Measurements from ENCODE around the gene USP15.
"Not testable (repeated sequence)": the region's sequence is repeated elsewhere in the genome, so short reads cannot be mapped to it uniquely, and the experiment has no call there.

USP15 gene

GRCh38 chr12:62379026-62379722 is 119.0 kb downstream of the USP15 start:
- DNase-seq, result no peak

GRCh38 chr12:62379723-62380045 is 119.5 kb downstream of the USP15 start:
- no peak for DNase-seq

GRCh38 chr12:62382526-62382925 is 122.3 kb downstream of the USP15 start:
- no peak for DNase-seq

DNA sequence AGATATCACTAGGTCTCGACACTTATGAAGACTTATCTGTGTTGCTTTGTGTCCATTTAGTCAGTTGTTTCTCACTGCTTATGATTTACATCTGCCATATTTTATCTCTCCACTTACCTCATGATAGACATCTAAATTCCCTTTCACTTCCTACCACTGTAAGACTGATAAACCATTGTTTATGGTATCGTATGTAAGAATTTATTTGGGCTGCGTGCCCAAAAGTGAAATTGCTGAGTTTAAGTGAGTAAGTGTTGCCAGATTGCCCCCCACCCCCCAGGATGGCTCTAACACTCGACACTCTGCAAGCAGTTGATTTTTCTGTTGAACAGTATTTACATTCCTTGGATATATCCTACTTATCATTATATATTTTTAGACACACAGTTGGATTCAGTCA is 136.5 kb downstream of the USP15 start:
- no peak for DNase-seq

- no peak for DNase-seq
These were observed 139.9 kb downstream of the USP15 start for GRCh38 chr12:62400135-62400534.

GRCh38 chr12:62401631-62402030 is 141.4 kb downstream of the USP15 start:
- no peak for DNase-seq

DNA sequence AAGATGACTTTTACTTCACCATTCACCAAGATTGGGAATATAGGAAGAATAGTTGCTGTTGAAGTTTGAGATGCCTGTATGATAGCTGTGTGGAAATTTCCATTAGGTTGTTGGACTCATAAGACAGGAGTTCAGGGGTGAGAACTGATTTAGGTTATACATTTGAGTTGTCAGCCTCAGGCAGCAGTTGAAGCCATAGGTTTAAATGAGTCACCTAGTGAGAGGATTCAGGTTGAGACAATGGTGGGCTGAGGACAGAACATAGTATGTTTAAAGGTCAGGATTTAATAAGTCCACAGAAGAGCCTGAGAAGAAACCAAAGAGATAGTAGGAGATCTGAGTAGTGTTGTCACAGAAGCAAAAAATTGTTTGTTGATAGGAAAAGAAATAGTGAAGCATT is 142.8 kb downstream of the USP15 start:
- DNase-seq, result no peak

GRCh38 chr12:62407587-62407986 is 147.4 kb downstream of the USP15 start:
- no peak for DNase-seq

GRCh38 chr12:62409068-62409467 is 148.9 kb downstream of the USP15 start:
- DNase-seq, result no peak

DNA sequence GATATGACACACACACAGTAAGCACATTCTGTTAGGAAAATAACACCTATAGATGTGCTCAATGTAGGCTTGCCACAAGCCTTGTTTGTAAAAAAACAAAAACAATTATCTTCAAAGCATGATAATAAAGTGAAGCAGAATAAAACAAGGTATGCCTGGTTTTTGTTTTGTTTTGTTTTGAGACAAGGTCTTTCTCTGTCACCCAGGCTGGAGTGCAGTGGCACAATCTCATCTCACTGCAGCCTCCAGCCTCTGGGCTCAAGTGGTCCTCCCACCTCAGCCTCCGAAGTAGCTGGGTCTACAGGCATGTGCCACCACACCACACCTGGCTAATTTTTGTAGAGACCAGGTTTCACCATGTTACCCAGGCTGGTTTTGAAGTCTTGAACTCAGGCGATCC is 154.0 kb downstream of the USP15 start:
- no peak for DNase-seq

DNA sequence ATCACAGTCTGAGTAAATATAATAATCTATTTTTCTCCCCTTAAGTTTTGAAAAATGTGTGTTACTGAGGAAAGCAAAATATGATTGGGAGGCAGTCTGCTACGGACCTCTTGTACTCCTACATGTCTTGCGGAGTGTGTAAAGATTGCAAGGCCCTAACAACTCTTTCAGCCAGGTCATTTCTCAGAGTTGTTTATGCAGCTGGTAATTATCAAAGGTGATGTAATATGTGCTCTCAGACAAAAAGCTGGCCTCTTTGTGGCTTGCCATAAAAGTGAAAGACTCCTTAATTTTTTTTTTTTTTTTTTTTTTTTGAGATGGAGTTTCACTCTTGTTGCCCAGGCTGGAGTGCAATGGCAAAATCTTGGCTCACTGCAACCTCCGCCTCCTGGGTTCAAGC is 165.9 kb downstream of the USP15 start:
- no peak for DNase-seq

DNA sequence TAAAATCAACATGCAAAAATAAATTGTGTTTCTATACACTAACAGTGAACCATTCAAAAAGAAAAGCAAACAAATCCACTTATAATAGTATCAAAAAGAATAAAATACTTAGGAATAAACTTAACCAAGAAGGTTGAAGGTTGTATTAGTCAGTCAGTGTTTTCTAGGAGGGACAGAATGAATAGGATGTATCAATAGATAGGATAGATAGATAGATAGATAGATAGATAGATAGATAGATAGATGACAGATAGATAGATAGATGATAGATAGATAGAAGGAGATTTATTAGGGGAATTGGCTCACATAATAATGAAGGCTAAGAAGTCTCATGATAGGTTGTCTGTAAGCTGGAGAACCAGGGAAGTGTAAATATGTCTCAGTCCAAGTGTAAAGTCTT is 169.3 kb downstream of the USP15 start:
- no peak for DNase-seq

- no peak for DNase-seq
These were observed 174.5 kb downstream of the USP15 start for GRCh38 chr12:62434494-62435302.

- DNase-seq, result peak; percentile 54
These were observed 175.3 kb downstream of the USP15 start for GRCh38 chr12:62435303-62436163.

- no peak for DNase-seq
These were observed 175.9 kb downstream of the USP15 start for GRCh38 chr12:62436164-62436503.

- peak; percentile 72 for DNase-seq
These were observed 178.0 kb downstream of the USP15 start for GRCh38 chr12:62438098-62438692.

GRCh38 chr12:62446754-62447452 is 186.7 kb downstream of the USP15 start:
- no peak for DNase-seq

- no peak for DNase-seq
These were observed 188.2 kb downstream of the USP15 start for GRCh38 chr12:62448436-62448835.

- DNase-seq, result not testable (repeated sequence)
These were observed 195.2 kb downstream of the USP15 start for GRCh38 chr12:62455429-62455828.

DNA sequence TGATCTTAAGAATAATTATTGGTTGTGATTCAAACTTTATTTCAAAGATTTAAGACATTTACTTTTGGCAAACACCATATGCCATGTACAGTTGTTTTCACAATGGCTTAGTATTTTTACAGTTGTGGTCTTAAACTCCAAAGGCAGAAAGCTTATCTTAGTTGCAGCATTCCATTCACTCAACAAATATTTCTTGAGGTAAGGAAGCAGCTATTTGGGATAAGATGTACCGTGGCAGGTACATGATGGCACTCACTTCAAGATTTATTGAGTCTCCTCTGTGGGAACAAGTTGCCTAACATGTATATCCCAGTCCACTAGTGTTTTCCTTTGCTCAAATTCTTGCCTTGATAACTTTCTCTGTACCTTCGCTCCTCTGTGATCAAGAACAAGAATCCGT is 198.4 kb downstream of the USP15 start:
- no peak for DNase-seq

- DNase-seq, result no peak
These were observed 199.8 kb downstream of the USP15 start for GRCh38 chr12:62459976-62460375.

DNA sequence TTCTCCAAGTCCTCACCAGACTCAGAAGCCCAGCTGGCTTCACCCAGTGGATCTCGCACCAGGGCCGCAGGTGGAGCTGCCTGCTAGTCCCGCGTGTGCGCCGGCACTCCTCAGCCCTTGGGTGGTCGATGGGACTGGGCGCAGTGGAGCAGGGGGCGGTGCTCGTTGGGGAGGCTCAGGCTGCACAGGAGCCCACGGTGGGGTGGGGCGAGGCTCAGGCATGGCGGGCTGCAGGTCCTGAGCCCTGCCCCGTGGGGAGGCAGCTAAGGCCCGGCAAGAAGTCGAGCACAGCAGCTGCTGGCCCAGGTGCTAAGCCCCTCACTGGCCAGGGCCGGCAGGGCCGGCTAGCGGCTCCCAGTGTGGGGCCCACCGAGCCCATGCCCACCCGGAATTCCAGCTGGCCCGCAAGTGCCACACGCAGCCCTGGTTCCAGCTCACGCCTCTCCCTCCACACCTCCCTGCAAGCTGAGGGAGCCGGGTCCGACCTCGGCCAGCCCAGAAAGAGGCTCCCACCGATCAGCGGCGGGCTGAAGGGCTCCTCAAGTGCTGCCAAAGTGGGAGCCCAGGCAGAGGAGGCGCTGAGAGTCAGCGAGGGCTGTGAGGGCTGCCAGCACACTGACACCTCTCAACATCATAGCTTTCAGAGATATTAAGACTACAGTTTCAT is 201.1 kb downstream of the USP15 start:
- DNase-seq, result not testable (repeated sequence)

Measured in midbrain (tissue), 1 donor.